SK-N-SH (cell line): ENCODE results near the gene C19orf12.

Experiments used
- GABPA ChIP-seq: IDR thresholded peaks from 2 replicates; pipeline ENCODE4 v1.4.0; 2012; ENCODE audit warnings: low read depth, mild to moderate bottlenecking
- MXI1 ChIP-seq: IDR thresholded peaks from 2 replicates; pipeline ENCODE4 v1.6.1; 2012; ENCODE audit warnings: mild to moderate bottlenecking, low read depth, low read length, improper control_type of control experiment

- TF ChIP-seq GABPA: no peak
- TF ChIP-seq MXI1: no peak
Observed at GRCh38 chr19:29675120-29675649, 39.9 kb downstream of the C19orf12 start.
